PC-9 (cell line): ENCODE measurements around the gene RAD9A.

ENCODE experiments used
- EZH2 ChIP-seq: fragments of 200-600 bp; sonication (generic); IDR thresholded peaks from 2 replicates; pipeline ENCODE4 v1.8.0; 2017; ENCODE audit warnings: antibody characterized with exemption, low read depth
- TF ChIP-seq, protein P1 (sequence below): fragments of 200-600 bp; sonication (generic); conservative IDR thresholded peaks from 2 replicates; pipeline ENCODE4 v1.6.1; 2017; ENCODE audit warnings: mixed run types, antibody characterized with exemption, mild to moderate bottlenecking, moderate library complexity

DNA sequence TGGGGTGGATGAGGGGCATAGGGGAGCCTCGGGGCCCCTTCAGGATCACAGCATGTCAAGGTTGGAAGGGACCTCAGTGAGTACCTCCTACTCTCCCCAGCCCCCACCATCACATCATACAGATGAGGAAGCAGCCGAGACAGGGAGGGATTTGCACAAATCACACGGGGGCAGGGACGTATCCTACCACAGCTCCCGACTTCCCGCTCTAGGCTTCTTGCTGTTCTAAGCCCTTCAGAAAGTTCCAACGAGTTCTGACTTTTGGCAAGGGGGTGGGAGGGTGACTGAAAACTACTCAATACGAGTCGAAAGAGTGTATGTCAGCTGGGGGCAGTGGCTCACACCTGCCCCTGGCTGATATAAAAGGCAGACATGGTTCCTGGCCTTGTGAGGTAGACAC, 4.7 kb upstream of the RAD9A start:
- no peak for TF ChIP-seq EZH2
- TF ChIP-seq, protein P1, sequence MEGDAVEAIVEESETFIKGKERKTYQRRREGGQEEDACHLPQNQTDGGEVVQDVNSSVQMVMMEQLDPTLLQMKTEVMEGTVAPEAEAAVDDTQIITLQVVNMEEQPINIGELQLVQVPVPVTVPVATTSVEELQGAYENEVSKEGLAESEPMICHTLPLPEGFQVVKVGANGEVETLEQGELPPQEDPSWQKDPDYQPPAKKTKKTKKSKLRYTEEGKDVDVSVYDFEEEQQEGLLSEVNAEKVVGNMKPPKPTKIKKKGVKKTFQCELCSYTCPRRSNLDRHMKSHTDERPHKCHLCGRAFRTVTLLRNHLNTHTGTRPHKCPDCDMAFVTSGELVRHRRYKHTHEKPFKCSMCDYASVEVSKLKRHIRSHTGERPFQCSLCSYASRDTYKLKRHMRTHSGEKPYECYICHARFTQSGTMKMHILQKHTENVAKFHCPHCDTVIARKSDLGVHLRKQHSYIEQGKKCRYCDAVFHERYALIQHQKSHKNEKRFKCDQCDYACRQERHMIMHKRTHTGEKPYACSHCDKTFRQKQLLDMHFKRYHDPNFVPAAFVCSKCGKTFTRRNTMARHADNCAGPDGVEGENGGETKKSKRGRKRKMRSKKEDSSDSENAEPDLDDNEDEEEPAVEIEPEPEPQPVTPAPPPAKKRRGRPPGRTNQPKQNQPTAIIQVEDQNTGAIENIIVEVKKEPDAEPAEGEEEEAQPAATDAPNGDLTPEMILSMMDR: no peak
